ENCODE results near the gene GAS2. TPM values are rescaled to one million over a fixed set of nuclear protein-coding genes. Genes with fewer than 3 reads are reported as not detected.

Gene GAS2
- total and polyA plus RNA-seq, 9 of the 15 experiments (the other 6 are each of a cell fraction or from before 2014, with no cell fraction given): 0.77 to 1.9 (median 1.1) TPM

- TF ChIP-seq IRF1 (CRISPR knock-in tag; IDR thresholded peaks at IDR 0.05; ENCODE audit: borderline replicate concordance) (no peak), GABPB2 (CRISPR knock-in tag; conservative IDR thresholded peaks at IDR 0.05) (no peak), CUX1 (CRISPR knock-in tag; IDR thresholded peaks at IDR 0.05) (no peak), CTCFL (IDR thresholded peaks at IDR 0.05; ENCODE audit: borderline replicate concordance, insufficient read depth, low read depth, low read length, poor library complexity, severe bottlenecking) (no peak), TRIM24 (IDR thresholded peaks at IDR 0.05) (0 out of 4 replicates have a peak, but pooled peaks of 1 of the 2 experiments have one; percentile 20), NFATC3 (IDR thresholded peaks at IDR 0.05) (no peak), SIRT6 (IDR thresholded peaks at IDR 0.05; ENCODE audit: low read depth, low read length) (no peak), ZNF124 (CRISPR knock-in tag; IDR thresholded peaks at IDR 0.05) (no peak), ZNF444 (CRISPR knock-in tag; IDR thresholded peaks at IDR 0.05) (no peak), KHSRP (IDR thresholded peaks at IDR 0.05) (no peak), ASH1L (IDR thresholded peaks at IDR 0.05; ENCODE audit: borderline replicate concordance, low read depth, partially characterized antibody) (no peak), TRIM28 (IDR thresholded peaks at IDR 0.05) (no peak), L3MBTL2 (IDR thresholded peaks at IDR 0.05) (no peak), THAP12 (CRISPR knock-in tag; IDR thresholded peaks at IDR 0.05) (no peak), PCBP1 (IDR thresholded peaks at IDR 0.05; ENCODE audit: low read depth, low read length, poor library complexity, severe bottlenecking) (no peak), ZNF165 (CRISPR knock-in tag; IDR thresholded peaks at IDR 0.05; ENCODE audit: borderline replicate concordance) (no peak), TEAD4 (IDR thresholded peaks at IDR 0.05; ENCODE audit: low read length) (peak; percentile 82), TEAD4 (CRISPR knock-in tag; IDR thresholded peaks at IDR 0.05; ENCODE audit: borderline replicate concordance) (no peak), ZSCAN32 (CRISPR knock-in tag; IDR thresholded peaks at IDR 0.05) (no peak), TSC22D4 (tag; IDR thresholded peaks at IDR 0.05) (no peak)
Measured at GRCh38 chr11:22795914-22796313, 129.5 kb downstream of the GAS2 start (continued).

All from K562 (cell line).